Right lobe of liver (tissue), 6 donors: ENCODE results near the gene CAD. TPM values are rescaled to one million over a fixed set of nuclear protein-coding genes. Genes with fewer than 3 reads are reported as not detected.
"Not testable (repeated sequence)": the region's sequence is repeated elsewhere in the genome, so short reads cannot be mapped to it uniquely, and the experiment has no call there.

Experiments used
- ATAC-seq, 4 donors: fragments of 200-7000 bp; cut with Tn5 transposase; one replicate each; pipeline ENCODE4 v1.9.1; 2020; ENCODE audit warnings: mild to moderate bottlenecking in 4 of 4, moderate library complexity in 4 of 4
- DNase-seq, 3 donors: peaks; one replicate each; pipeline ENCODE4 v3.0.0-alpha.2; 2020
- H3K27ac ChIP-seq, 3 donors: fragments of 200-600 bp; one replicate each; pipeline ENCODE4 v1.8.0; 2022
- H3K27me3 ChIP-seq, 2 donors: fragments of 200-600 bp; one replicate each; pipeline ENCODE4 v1.8.0; 2022
- H3K36me3 ChIP-seq, 4 donors: fragments of 200-600 bp; sonication (generic) in 1 of 4; one replicate each; pipeline versions ENCODE4 v1.5.1 to v1.8.0; 2017 to 2022; ENCODE audit warnings: control low read depth in 1 of 4
- H3K4me1 ChIP-seq, 4 donors: fragments of 200-600 bp; sonication (generic) in 1 of 4; one replicate each; pipeline versions ENCODE4 v1.5.1 to v1.8.0; 2017 to 2022; ENCODE audit warnings: control low read depth in 1 of 4
- H3K4me3 ChIP-seq, 3 donors: fragments of 200-600 bp; one replicate each; pipeline ENCODE4 v1.8.0; 2022
- H3K9me3 ChIP-seq, 4 donors: fragments of 200-600 bp; sonication (generic) in 1 of 4; one replicate each; pipeline versions ENCODE4 v1.5.1 to v1.8.0; 2017 to 2022; ENCODE audit warnings: control low read depth in 1 of 4
- POLR2A ChIP-seq: fragments of 450-650 bp; IDR thresholded peaks from one replicate; pipeline ENCODE4 v1.6.1; 2017; ENCODE audit warnings: antibody characterized with exemption, mild to moderate bottlenecking
- WGBS: methylation state at CpG from one replicate; pipeline ENCODE4 v1.1.6; 2018; ENCODE audit warnings: low coverage, low lambda C conversion rate; ENCODE audit not compliant: insufficient coverage; ENCODE audit errors: missing lambda C conversion rate; 5-methylcytosine and 5-hydroxymethylcytosine counted together
- intact Hi-C, 2 donors: fragments of 100-400 bp; cut with DNase I; formaldehyde crosslinking; loops; one replicate each; pipeline versions ENCODE4 v1.11.2 to v1.14.1; 2022
- total RNA-seq, 6 experiments: library from RNA; depleted of rRNA in 2 of 6; stranded (reverse); fragments of >200 nt in 2 of 6; fragmentation: NEBNext Ultra II Directional in 3 of 6; extraction: Animal tissue kit (Norgen Biotek cat#: 25700) in 3 of 6; gene quantifications; one replicate each; pipeline versions ENCODE4 v1.1.0 to v1.2.4, GENCODE V29; 2016 to 2023
- TF ChIP-seq, protein P1 (sequence below), 4 donors: fragments of 200-600 bp in 3 of 4; fragments of 450-650 bp in 1 of 4; IDR thresholded peaks; one replicate each; pipeline versions ENCODE4 v1.5.1 to v1.8.0; 2016 to 2022; ENCODE audit warnings: antibody characterized with exemption in 4 of 4, mild to moderate bottlenecking in 2 of 4
- donor health status: DM: no; HTN: yes; CAD: no.
- donor health status: DM: no; HTN: no; CAD: no.
- donor health status: DM: no; HTN: no; CAD: no.
- donor health status: DM: no; HTN: yes; CAD: no.
- donor health status: DM: no; HTN: yes; CAD: no.

The CAD gene
- total RNA-seq, 6 experiments from 2014 or later: 12.3 to 24.0 (median 16.3) TPM

DNA sequence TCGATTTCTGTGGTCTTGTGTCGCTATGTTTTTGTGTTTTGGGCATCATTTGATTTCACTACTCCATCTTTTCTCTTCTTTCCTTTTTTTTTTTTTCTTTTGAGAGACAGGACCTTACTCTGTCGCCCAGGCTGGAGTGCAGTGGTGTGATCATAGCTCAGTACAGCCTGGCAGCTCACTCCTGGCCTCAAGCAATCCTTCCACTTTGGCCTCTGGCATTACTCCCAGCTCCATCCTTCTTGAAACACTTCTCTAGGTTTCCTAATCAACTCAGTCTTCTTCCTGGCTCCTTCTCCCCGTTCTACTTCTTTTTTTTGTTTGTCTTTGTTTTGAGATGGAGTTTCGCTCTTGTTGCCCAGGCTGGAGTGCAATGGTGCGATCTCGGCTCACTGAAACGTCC is 41.8 kb upstream of the CAD start:
- no peak overlapping the region for H3K27ac ChIP-seq
- H3K4me1 ChIP-seq: peaks cover 0 to 49% (median 25%) of the 10 kb centered on the region in 4 donors
- 78% methylated on average over 8 of the region's 8 CpGs for WGBS
- no peak overlapping the region for H3K4me3 ChIP-seq
- ATAC-seq (no peak), DNase-seq (no peak)
- intact Hi-C loops: no loop called here
- no peaks in the 10 kb centered on the region for H3K9me3 ChIP-seq
- no peak for TF ChIP-seq POLR2A
- TF ChIP-seq, protein P1, sequence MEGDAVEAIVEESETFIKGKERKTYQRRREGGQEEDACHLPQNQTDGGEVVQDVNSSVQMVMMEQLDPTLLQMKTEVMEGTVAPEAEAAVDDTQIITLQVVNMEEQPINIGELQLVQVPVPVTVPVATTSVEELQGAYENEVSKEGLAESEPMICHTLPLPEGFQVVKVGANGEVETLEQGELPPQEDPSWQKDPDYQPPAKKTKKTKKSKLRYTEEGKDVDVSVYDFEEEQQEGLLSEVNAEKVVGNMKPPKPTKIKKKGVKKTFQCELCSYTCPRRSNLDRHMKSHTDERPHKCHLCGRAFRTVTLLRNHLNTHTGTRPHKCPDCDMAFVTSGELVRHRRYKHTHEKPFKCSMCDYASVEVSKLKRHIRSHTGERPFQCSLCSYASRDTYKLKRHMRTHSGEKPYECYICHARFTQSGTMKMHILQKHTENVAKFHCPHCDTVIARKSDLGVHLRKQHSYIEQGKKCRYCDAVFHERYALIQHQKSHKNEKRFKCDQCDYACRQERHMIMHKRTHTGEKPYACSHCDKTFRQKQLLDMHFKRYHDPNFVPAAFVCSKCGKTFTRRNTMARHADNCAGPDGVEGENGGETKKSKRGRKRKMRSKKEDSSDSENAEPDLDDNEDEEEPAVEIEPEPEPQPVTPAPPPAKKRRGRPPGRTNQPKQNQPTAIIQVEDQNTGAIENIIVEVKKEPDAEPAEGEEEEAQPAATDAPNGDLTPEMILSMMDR (IDR thresholded peaks at IDR 0.05): no peak
- no peaks in the 10 kb centered on the region for H3K36me3 ChIP-seq
- H3K27me3 ChIP-seq: no peaks in the 10 kb centered on the region

DNA sequence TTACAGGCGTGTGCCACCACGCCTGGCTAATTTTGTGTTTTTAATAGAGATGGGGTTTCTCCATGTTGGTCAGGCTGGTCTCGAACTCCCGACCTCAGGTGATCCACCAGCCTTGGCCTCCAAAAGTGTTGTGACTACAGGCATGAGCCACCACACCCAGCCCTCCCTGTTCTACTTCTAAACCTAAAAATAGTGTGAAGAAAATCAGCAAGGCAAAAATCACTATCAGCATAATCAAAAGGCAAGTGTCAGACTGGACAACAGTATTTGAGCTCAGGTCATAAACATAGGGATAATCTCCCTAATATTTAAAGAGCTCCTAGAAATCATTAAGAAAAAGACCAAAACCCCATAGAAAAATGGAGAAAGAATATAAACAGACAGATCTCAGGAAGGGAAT is 41.4 kb upstream of the CAD start:
- Histone ChIP-seq H3K4me1 (peaks cover 0 to 46% (median 25%) of the 10 kb centered on the region in 4 donors), H3K27ac (peak overlapping the region in 1 of 3 donors; percentile 3)
- H3K36me3 ChIP-seq, ATAC-seq, H3K9me3 ChIP-seq, H3K27me3 ChIP-seq, H3K4me3 ChIP-seq, intact Hi-C loops, DNase-seq: not testable (repeated sequence)
- 89% methylated on average over 3 of the region's 4 CpGs for WGBS

DNA sequence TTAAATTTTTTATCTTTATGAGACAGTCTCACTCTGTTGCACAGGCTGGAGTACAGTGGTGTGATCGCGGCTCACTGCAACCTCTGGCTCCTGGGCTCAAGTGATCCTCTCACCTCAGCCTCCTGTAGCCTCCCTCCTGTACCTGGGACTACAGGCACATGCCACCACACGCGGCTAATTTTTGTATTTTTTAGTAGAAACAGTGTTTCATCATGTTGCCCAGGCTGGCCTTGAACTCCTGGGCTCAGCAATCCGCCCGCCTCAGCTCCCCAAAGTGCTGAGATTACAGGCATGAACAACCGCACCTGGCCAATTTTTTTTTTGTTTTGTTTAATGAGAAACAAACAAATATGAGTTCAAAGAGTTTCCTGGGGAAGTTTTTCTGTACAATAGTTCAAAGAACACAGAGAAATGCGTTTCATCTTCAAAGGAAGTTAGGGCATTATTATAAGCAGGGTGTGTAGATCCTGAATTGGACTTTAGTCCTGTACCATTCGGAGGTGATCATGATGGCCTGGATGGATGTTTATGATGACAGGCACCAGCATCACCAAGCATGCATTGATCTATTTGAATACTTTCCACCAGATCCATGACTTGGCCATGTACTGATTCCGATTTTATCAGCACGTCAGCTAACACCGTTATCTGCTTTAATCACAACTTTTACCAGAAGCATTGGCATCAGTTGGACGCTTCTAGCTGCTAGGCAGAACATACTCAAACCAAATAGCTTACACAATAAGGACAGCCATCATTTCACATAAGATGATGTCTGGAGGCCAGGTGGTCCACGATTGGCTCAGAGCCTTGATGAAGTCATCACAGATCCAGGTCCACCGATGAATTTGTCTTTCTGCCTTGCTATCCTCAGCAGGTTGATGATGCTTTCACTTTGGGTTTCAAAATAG is 39.5 kb upstream of the CAD start:
- TF ChIP-seq POLR2A: peak; percentile 56
- TF ChIP-seq, protein P1 (IDR thresholded peaks at IDR 0.05): no peak

DNA sequence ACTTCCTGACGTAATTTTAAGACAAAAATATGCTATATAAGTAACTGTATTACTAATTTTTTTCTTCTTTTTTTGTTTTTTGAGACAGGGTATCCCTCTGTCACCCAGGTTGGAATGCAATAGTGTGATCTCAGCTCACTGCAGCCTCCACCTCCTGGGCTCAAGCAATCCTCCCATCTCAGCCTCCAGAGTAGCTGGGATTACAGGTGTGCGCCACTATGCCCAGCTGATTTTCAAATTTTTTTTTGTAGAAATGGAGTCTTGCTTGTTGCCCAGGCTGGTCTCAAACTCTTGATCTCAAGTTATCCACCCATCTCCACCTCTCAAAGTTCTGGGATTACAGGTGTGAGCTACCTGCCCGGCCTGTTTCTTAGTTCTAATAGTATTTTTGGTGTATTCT is 38.7 kb upstream of the CAD start:
- no peak for DNase-seq
- ATAC-seq: no peak
- TF ChIP-seq, protein P1 (IDR thresholded peaks at IDR 0.05): no peak
- no peak for TF ChIP-seq POLR2A
- H3K36me3 ChIP-seq: no peaks in the 10 kb centered on the region
- H3K27ac ChIP-seq: peak overlapping the region; percentile 80 to 96 (median 95)
- no peak overlapping the region for H3K4me3 ChIP-seq
- H3K9me3 ChIP-seq: no peaks in the 10 kb centered on the region
- peaks cover 0 to 47% (median 25%) of the 10 kb centered on the region in 4 donors for H3K4me1 ChIP-seq
- no peaks in the 10 kb centered on the region for H3K27me3 ChIP-seq
- intact Hi-C loops: no loop called here
- WGBS: 93% methylated on average over 3 of the region's 3 CpGs

More for the DNA sequence above, 39.5 kb upstream of the CAD start:
- no peak overlapping the region for H3K4me3 ChIP-seq
- no peaks in the 10 kb centered on the region for H3K36me3 ChIP-seq
- DNase-seq (peak in 2 of 3 donors; percentile 43 to 53), ATAC-seq (peak; percentile 48 to 77 (median 70))
- peaks cover 0 to 46% (median 25%) of the 10 kb centered on the region in 4 donors for H3K4me1 ChIP-seq
- H3K9me3 ChIP-seq: no peaks in the 10 kb centered on the region
- WGBS: 28% methylated on average over 13 of the region's 15 CpGs
- intact Hi-C loops: no loop called here
- H3K27me3 ChIP-seq: no peaks in the 10 kb centered on the region
- H3K27ac ChIP-seq: peak overlapping the region; percentile 80 to 96 (median 95)

DNA sequence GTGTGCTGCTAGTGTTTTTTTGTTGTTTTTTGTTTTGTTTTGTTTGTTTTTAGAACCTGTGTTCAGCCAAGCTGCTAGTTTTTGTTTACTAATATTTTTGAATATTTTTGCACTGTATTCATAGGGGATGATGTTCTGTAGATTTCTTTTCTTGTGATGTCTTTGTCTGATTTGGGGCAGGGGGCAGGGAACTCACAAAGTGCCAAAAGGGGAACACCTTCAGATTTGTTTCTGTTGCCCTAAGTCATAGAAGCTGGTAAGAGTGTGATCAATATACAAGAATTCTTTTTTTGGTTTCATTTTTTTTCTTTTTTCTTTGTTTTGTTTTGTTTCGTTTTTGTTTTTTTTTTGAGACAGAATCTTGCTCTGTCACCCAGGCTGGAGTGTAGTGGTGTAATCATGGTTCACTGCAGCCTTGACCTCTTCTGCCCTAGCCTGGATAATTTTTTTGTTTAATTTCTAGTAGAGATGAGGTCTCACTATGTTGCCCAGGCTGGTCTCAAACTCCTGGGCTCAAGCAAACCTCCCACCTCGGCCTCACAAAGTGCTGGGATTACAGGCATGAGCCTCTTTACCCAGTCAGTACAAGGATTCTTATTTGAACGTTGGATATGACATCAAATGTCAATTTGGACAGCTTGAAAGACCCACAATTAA is 37.7 kb upstream of the CAD start:
- intact Hi-C loops: no loop called here
- TF ChIP-seq, protein P1 (IDR thresholded peaks at IDR 0.05): no peak
- no peak for TF ChIP-seq POLR2A
- no peaks in the 10 kb centered on the region for H3K36me3 ChIP-seq
- no peak overlapping the region for H3K4me3 ChIP-seq
- WGBS: 26% methylated on average over 3 of the region's 3 CpGs
- DNase-seq: no peak
- peak overlapping the region; percentile 80 to 96 (median 95) for H3K27ac ChIP-seq
- peak; percentile 33 to 58 (median 44) for ATAC-seq
- no peaks in the 10 kb centered on the region for H3K9me3 ChIP-seq
- no peaks in the 10 kb centered on the region for H3K27me3 ChIP-seq
- peaks cover 0 to 57% (median 30%) of the 10 kb centered on the region in 4 donors for H3K4me1 ChIP-seq
